Brain pericyte (primary cell): ENCODE data around the gene GSTT2B.
"Not testable (repeated sequence)": the region's sequence is repeated elsewhere in the genome, so short reads cannot be mapped to it uniquely, and the experiment has no call there.

ENCODE experiments used
- DNase-seq: peaks from one replicate; pipeline ENCODE4 v3.0.0-alpha.2; 2012; ENCODE audit warnings: low read depth, low spot score

GSTT2B gene

GRCh38 chr22:23961084-23961771 lies at the start of gene GSTT2B:
TSS of gene GSTT2B (minus strand) at chr22:23961195. CDS start at chr22:23961131, 64 bp downstream.
- DNase-seq, result not testable (repeated sequence)

- DNase-seq, result no peak
These were observed 49.0 kb upstream of the GSTT2B start for GRCh38 chr22:24010018-24010391.

- DNase-seq, result no peak
These were observed 48.4 kb upstream of the GSTT2B start for GRCh38 chr22:24009227-24010017.

GRCh38 chr22:24008381-24009226 lies 47.6 kb upstream of the GSTT2B start:
- no peak for DNase-seq

- no peak for DNase-seq
These were observed 47.0 kb upstream of the GSTT2B start for GRCh38 chr22:24008022-24008283.

GRCh38 chr22:24007253-24008021 lies 46.4 kb upstream of the GSTT2B start:
- DNase-seq, result no peak

- no peak for DNase-seq
These were observed 45.9 kb upstream of the GSTT2B start for GRCh38 chr22:24006914-24007214.

GRCh38 chr22:24006207-24006913 lies 45.4 kb upstream of the GSTT2B start:
- no peak for DNase-seq

- DNase-seq, result no peak
These were observed 44.2 kb upstream of the GSTT2B start, which contains the start of gene GSTT4 for GRCh38 chr22:24005201-24005600. TSS of gene GSTT4 (minus strand) at chr22:24005453. CDS start at chr22:24005356, 97 bp downstream.

- no peak for DNase-seq
These were observed 42.9 kb upstream of the GSTT2B start for GRCh38 chr22:24003887-24004286.

- DNase-seq, result no peak
These were observed 41.9 kb upstream of the GSTT2B start for GRCh38 chr22:24002851-24003250.

- no peak for DNase-seq
These were observed 41.3 kb upstream of the GSTT2B start for GRCh38 chr22:24002272-24002671.

- DNase-seq, result no peak
These were observed 40.3 kb upstream of the GSTT2B start for GRCh38 chr22:24001314-24001713.

- not testable (repeated sequence) for DNase-seq
These were observed 38.8 kb upstream of the GSTT2B start for GRCh38 chr22:23999779-24000178.

- DNase-seq, result no peak
These were observed 36.1 kb upstream of the GSTT2B start for GRCh38 chr22:23997092-23997491.

GRCh38 chr22:23993581-23994177 lies 32.7 kb upstream of the GSTT2B start:
- not testable (repeated sequence) for DNase-seq

GRCh38 chr22:23993080-23993479 lies 32.1 kb upstream of the GSTT2B start:
- not testable (repeated sequence) for DNase-seq

GRCh38 chr22:23989583-23990244 lies 28.7 kb upstream of the GSTT2B start:
- not testable (repeated sequence) for DNase-seq

GRCh38 chr22:23986538-23987178 lies 25.7 kb upstream of the GSTT2B start:
- DNase-seq, result not testable (repeated sequence)

GRCh38 chr22:23986089-23986488 lies 25.1 kb upstream of the GSTT2B start:
- not testable (repeated sequence) for DNase-seq
